IMR-90 (cell line): ENCODE results near the gene ZNF341. TPM values are rescaled to one million over a fixed set of nuclear protein-coding genes. Genes with fewer than 3 reads are reported as not detected.

Source experiments
- ATAC-seq: fragments of 200-7000 bp; cut with Tn5 transposase; 2 replicates; pipeline ENCODE4 v1.9.1; 2020; ENCODE audit warnings: low read depth, mild to moderate bottlenecking, moderate library complexity
- BruUV-seq: library from RNA; stranded (reverse); fragments of 400-500 nt; replicated peaks from 2 replicates; lab custom pipeline; 2021; lab: Mats Ljungman, UMichigan
- CTCF ChIA-PET: fragments of 300-600 bp; formaldehyde crosslinking; extraction: SDS; loops from one replicate; lab custom pipeline; 2021; ENCODE audit warnings: antibody characterized with exemption; lab: Yijun Ruan, JAX
- POLR2A ChIA-PET: fragments of 300-600 bp; sonication (Branson Sonifier 250); formaldehyde crosslinking; loops from one replicate; lab custom pipeline; 2022; ENCODE audit warnings: antibody characterized with exemption; ENCODE audit not compliant: unreplicated experiment; lab: Charles Lee
- DNase-seq: peaks from one replicate; pipeline ENCODE4 v3.0.0; 2013
- H2AFZ ChIP-seq: replicated peaks from 2 replicates; pipeline ENCODE3; 2013; ENCODE audit warnings: low read length, mild to moderate bottlenecking; ENCODE audit not compliant: poor library complexity
- H2AK5ac ChIP-seq: 2 replicates; pipeline ENCODE4 v1.6.1; 2013; ENCODE audit warnings: low read depth, low read length, inconsistent platforms
- H2AK9ac ChIP-seq: replicated peaks from 2 replicates; pipeline ENCODE3; 2013; ENCODE audit warnings: mild to moderate bottlenecking, low read depth, low read length, moderate library complexity; ENCODE audit not compliant: poor library complexity
- H2BK120ac ChIP-seq: 2 replicates; pipeline ENCODE4 v1.6.1; 2013; ENCODE audit warnings: low read depth, low read length, inconsistent platforms
- H2BK15ac ChIP-seq: 3 replicates; pipeline ENCODE4 v1.6.1; 2013; ENCODE audit warnings: low read depth, low read length, inconsistent platforms
- H2BK20ac ChIP-seq: 2 replicates; pipeline ENCODE4 v1.6.1; 2013; ENCODE audit warnings: low read depth, mild to moderate bottlenecking, inconsistent platforms, low read length, moderate library complexity
- H2BK5ac ChIP-seq: 2 replicates; pipeline ENCODE4 v1.6.1; 2013; ENCODE audit warnings: mild to moderate bottlenecking, low read depth, low read length, inconsistent platforms; ENCODE audit not compliant: poor library complexity, severe bottlenecking
- H3K14ac ChIP-seq: replicated peaks from 2 replicates; pipeline ENCODE4 v1.6.1; 2013; ENCODE audit warnings: low read depth, low read length, inconsistent platforms
- H3K18ac ChIP-seq: 2 replicates; pipeline ENCODE4 v1.6.1; 2013; ENCODE audit warnings: low read depth, low read length, control low read depth
- H3K23ac ChIP-seq: 2 replicates; pipeline ENCODE4 v1.6.1; 2013; ENCODE audit warnings: low read depth, low read length, inconsistent platforms
- H3K27ac ChIP-seq: 2 replicates; pipeline ENCODE4 v1.5.1; 2013; ENCODE audit warnings: mild to moderate bottlenecking, control low read depth, low read length; ENCODE audit not compliant: insufficient read depth
- H3K27me3 ChIP-seq: 2 replicates; pipeline ENCODE4 v1.6.1; 2013; ENCODE audit warnings: low read length; ENCODE audit not compliant: control insufficient read depth, insufficient read depth
- H3K36me3 ChIP-seq: 2 replicates; pipeline ENCODE4 v1.6.1; 2013; ENCODE audit warnings: low read length, mixed read lengths; ENCODE audit not compliant: control insufficient read depth, insufficient read depth
- H3K4ac ChIP-seq: 2 replicates; pipeline ENCODE4 v1.6.1; 2013; ENCODE audit warnings: low read depth, low read length, inconsistent platforms
- H3K4me1 ChIP-seq: 2 replicates; pipeline ENCODE4 v1.6.1; 2013; ENCODE audit warnings: low read length, mixed read lengths; ENCODE audit not compliant: control insufficient read depth, insufficient read depth
- H3K4me2 ChIP-seq: 2 replicates; pipeline ENCODE4 v1.6.1; 2013; ENCODE audit warnings: low read depth, mild to moderate bottlenecking, control low read depth, low read length, moderate library complexity
- H3K4me3 ChIP-seq: 2 replicates; pipeline ENCODE4 v1.5.1; 2013; ENCODE audit warnings: low read depth, mild to moderate bottlenecking, control low read depth, low read length, moderate library complexity; ENCODE audit not compliant: insufficient read depth
- H3K56ac ChIP-seq: 2 replicates; pipeline ENCODE4 v1.6.1; 2013; ENCODE audit warnings: low read length, inconsistent platforms; ENCODE audit not compliant: insufficient read depth; ENCODE audit errors: extremely low read depth
- H3K79me1 ChIP-seq, 2 experiments: 2 replicates each; pipeline ENCODE4 v1.6.1; 2013; ENCODE audit warnings: low read length in 2 of 2, inconsistent platforms in 1 of 2, low read depth in 1 of 2
- H3K9ac ChIP-seq: 2 replicates; pipeline ENCODE4 v1.6.1; 2013; ENCODE audit warnings: low read depth, low read length, control low read depth
- H3K9me1 ChIP-seq: 2 replicates; pipeline ENCODE4 v1.6.1; 2013; ENCODE audit warnings: low read length, inconsistent platforms; ENCODE audit not compliant: insufficient read depth
- H3K9me3 ChIP-seq: 2 replicates; pipeline ENCODE4 v1.6.1; 2013; ENCODE audit warnings: low read length; ENCODE audit not compliant: control insufficient read depth, insufficient read depth
- H4K20me1 ChIP-seq: 2 replicates; pipeline ENCODE4 v1.6.1; 2013; ENCODE audit warnings: low read length, inconsistent platforms; ENCODE audit not compliant: insufficient read depth
- H4K5ac ChIP-seq: 2 replicates; pipeline ENCODE4 v1.6.1; 2013; ENCODE audit warnings: mild to moderate bottlenecking, low read depth, low read length, control low read depth
- H4K8ac ChIP-seq, 2 experiments: 2 replicates each; pipeline ENCODE4 v1.6.1; 2013; ENCODE audit warnings: low read depth in 2 of 2, low read length in 2 of 2, control low read depth in 1 of 2, inconsistent platforms in 1 of 2
- H4K91ac ChIP-seq: 2 replicates; pipeline ENCODE4 v1.6.1; 2013; ENCODE audit warnings: low read depth, low read length, inconsistent platforms; ENCODE audit not compliant: insufficient read depth
- BHLHE40 ChIP-seq: fragments of 150-350 bp; IDR thresholded peaks from 2 replicates; pipeline ENCODE4 v1.6.1; 2016; ENCODE audit warnings: mild to moderate bottlenecking, low read depth, low read length
- CEBPB ChIP-seq: IDR thresholded peaks from 2 replicates; pipeline ENCODE4 v1.6.1; 2012; ENCODE audit warnings: low read depth, low read length, improper control_type of control experiment
- CHD1 ChIP-seq: IDR thresholded peaks from 2 replicates; pipeline ENCODE4 v1.6.1; 2012; ENCODE audit warnings: low read depth, low read length, improper control_type of control experiment
- FOS ChIP-seq: fragments of 150-350 bp; IDR thresholded peaks from 2 replicates; pipeline ENCODE4 v1.6.1; 2016; ENCODE audit warnings: low read depth, low read length
- MAFK ChIP-seq: IDR thresholded peaks from 2 replicates; pipeline ENCODE4 v1.6.1; 2012; ENCODE audit warnings: low read depth, low read length, improper control_type of control experiment
- MAZ ChIP-seq: IDR thresholded peaks from 2 replicates; pipeline ENCODE4 v1.6.1; 2012; ENCODE audit warnings: low read depth, mild to moderate bottlenecking, low read length, improper control_type of control experiment, moderate library complexity, borderline replicate concordance
- NFE2L2 ChIP-seq: fragments of 150-350 bp; IDR thresholded peaks from 2 replicates; pipeline ENCODE4 v1.6.1; 2016; ENCODE audit warnings: low read depth, mild to moderate bottlenecking, low read length
- POLR2A ChIP-seq: IDR thresholded peaks from 2 replicates; pipeline ENCODE4 v1.6.1; 2012; ENCODE audit warnings: mild to moderate bottlenecking, low read depth, low read length
- RAD21 ChIP-seq: IDR thresholded peaks from 2 replicates; pipeline ENCODE4 v1.6.1; 2012; ENCODE audit warnings: low read length, improper control_type of control experiment
- RCOR1 ChIP-seq: IDR thresholded peaks from 2 replicates; pipeline ENCODE4 v1.6.1; 2012; ENCODE audit warnings: mild to moderate bottlenecking, low read length, improper control_type of control experiment; ENCODE audit not compliant: insufficient replicate concordance
- RFX5 ChIP-seq: IDR thresholded peaks from 2 replicates; pipeline ENCODE4 v1.8.0; 2012; ENCODE audit warnings: low read depth, mild to moderate bottlenecking, low read length, moderate library complexity
- SMC3 ChIP-seq: fragments of 150-350 bp; IDR thresholded peaks from 2 replicates; pipeline ENCODE4 v1.6.1; 2016; ENCODE audit warnings: low read depth, mild to moderate bottlenecking, antibody characterized with exemption, low read length, moderate library complexity
- WGBS, 2 experiments: methylation state at CpG; one replicate each; pipeline versions ENCODE4 v1.1.5 to v1.1.7; 2013; ENCODE audit warnings: missing lambda C conversion rate in 2 of 2; ENCODE audit not compliant: insufficient read length in 1 of 2; ENCODE audit errors: extremely low coverage in 2 of 2; 5-methylcytosine and 5-hydroxymethylcytosine counted together
- dilution Hi-C: fragments of 300-500 bp; cut with HindIII; formaldehyde crosslinking; loops from one replicate; pipeline ENCODE4 v1.14.3; 2018; ENCODE audit warnings: low sequenced_read_pairs; ENCODE audit not compliant: unreplicated experiment
- in situ Hi-C: fragments of 300-500 bp; cut with MboI; formaldehyde crosslinking; loops from 3 replicates; pipeline ENCODE4 v1.14.3; 2019; ENCODE audit warnings: low sequenced_read_pairs, inconsistent platforms, mixed read lengths
- intact Hi-C: fragments of 100-400 bp; cut with micrococcal nuclease; formaldehyde crosslinking; loops from 2 replicates; pipeline ENCODE4 v1.10.0; 2022
- polyA plus RNA-seq, 3 experiments: library from polyadenylated mRNA; depleted of rRNA; stranded (reverse); fragments of >200 nt; gene quantifications; 2 replicates each; pipeline ENCODE4 v1.2.3, GENCODE V29; 2012; ENCODE audit warnings: low replicate concordance in 1 of 3
- total RNA-seq: library from RNA; depleted of rRNA; stranded (reverse); fragments of >200 nt; gene quantifications from 2 replicates; pipeline ENCODE4 v1.2.3, GENCODE V29; 2012
- TF ChIP-seq, protein P1 (sequence below): fragments of 150-350 bp; IDR thresholded peaks from 2 replicates; pipeline ENCODE4 v1.6.1; 2016; ENCODE audit warnings: low read depth, mild to moderate bottlenecking, low read length, moderate library complexity, borderline replicate concordance
- TF ChIP-seq, protein P2 (sequence below): conservative IDR thresholded peaks from 2 replicates; pipeline ENCODE4 v1.5.1; 2012; ENCODE audit warnings: mild to moderate bottlenecking, low read depth, low read length, improper control_type of control experiment
- TF ChIP-seq, protein P3 (sequence below): fragments of 150-350 bp; IDR thresholded peaks from 2 replicates; pipeline ENCODE4 v1.6.1; 2017; ENCODE audit warnings: mild to moderate bottlenecking, antibody characterized with exemption, low read length, low read depth

The ZNF341 gene
- total and polyA plus RNA-seq, 2 of the 4 experiments (the other 2 are of a cell fraction) = 1.1 to 3.4 TPM

DNA sequence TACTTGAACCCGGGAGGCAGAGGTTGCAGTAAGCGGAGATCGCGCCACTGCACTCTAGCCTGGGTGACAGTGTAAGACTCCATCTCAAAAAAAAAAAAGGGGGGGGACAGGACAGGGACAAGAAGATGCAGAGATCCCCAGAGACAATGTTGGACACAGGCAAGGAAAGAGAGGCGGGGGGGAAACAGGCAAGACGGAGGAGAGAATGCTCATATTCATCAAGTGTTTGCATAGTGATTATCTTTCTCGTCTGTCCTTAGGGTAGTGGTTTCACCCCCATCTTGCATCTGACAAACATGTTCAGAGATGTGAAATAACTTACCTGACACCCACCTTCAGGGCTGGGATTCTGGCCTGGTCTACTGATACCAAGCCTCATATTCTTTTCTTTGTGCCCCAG is 108.4 kb downstream of the ZNF341 start:
- Histone ChIP-seq H3K14ac (no peak overlapping the region), H3K9me1 (peaks cover 42% of the 10 kb centered on the region), H2BK20ac (no peak overlapping the region), H2BK120ac (no peak overlapping the region), H3K4me1 (peaks cover 12% of the 10 kb centered on the region), H3K56ac (no peak overlapping the region), H3K27ac (no peak overlapping the region), H3K36me3 (no peaks in the 10 kb centered on the region), H3K4me2 (no peak overlapping the region), H4K91ac (no peak overlapping the region), H3K4ac (no peak overlapping the region), H3K23ac (no peak overlapping the region), H4K20me1 (peaks cover 97% of the 10 kb centered on the region), H3K9me3 (no peaks in the 10 kb centered on the region), H2AK9ac (no peak overlapping the region), H2BK15ac (no peak overlapping the region), H4K8ac (no peak overlapping the region), H3K79me1 (peaks cover 61 to 93% of the 10 kb centered on the region in 2 experiments), H2BK5ac (no peak overlapping the region), H2AFZ (no peak overlapping the region), H3K4me3 (no peak overlapping the region), H3K9ac (no peak overlapping the region), H2AK5ac (no peak overlapping the region), H3K27me3 (no peaks in the 10 kb centered on the region), H3K18ac (no peak overlapping the region), H4K5ac (no peak overlapping the region)
- ATAC-seq (no peak), DNase-seq (no peak)
- TF ChIP-seq NFE2L2 (no peak), RFX5 (no peak), BHLHE40 (no peak), MAZ (no peak), POLR2A (no peak), CEBPB (no peak), MAFK (no peak), RCOR1 (no peak), FOS (no peak), CHD1 (no peak), SMC3 (no peak), RAD21 (no peak)
- TF ChIP-seq, protein P1, sequence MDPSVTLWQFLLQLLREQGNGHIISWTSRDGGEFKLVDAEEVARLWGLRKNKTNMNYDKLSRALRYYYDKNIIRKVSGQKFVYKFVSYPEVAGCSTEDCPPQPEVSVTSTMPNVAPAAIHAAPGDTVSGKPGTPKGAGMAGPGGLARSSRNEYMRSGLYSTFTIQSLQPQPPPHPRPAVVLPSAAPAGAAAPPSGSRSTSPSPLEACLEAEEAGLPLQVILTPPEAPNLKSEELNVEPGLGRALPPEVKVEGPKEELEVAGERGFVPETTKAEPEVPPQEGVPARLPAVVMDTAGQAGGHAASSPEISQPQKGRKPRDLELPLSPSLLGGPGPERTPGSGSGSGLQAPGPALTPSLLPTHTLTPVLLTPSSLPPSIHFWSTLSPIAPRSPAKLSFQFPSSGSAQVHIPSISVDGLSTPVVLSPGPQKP = no peak
- TF ChIP-seq, protein P2, sequence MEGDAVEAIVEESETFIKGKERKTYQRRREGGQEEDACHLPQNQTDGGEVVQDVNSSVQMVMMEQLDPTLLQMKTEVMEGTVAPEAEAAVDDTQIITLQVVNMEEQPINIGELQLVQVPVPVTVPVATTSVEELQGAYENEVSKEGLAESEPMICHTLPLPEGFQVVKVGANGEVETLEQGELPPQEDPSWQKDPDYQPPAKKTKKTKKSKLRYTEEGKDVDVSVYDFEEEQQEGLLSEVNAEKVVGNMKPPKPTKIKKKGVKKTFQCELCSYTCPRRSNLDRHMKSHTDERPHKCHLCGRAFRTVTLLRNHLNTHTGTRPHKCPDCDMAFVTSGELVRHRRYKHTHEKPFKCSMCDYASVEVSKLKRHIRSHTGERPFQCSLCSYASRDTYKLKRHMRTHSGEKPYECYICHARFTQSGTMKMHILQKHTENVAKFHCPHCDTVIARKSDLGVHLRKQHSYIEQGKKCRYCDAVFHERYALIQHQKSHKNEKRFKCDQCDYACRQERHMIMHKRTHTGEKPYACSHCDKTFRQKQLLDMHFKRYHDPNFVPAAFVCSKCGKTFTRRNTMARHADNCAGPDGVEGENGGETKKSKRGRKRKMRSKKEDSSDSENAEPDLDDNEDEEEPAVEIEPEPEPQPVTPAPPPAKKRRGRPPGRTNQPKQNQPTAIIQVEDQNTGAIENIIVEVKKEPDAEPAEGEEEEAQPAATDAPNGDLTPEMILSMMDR = no peak
- TF ChIP-seq, protein P3, sequence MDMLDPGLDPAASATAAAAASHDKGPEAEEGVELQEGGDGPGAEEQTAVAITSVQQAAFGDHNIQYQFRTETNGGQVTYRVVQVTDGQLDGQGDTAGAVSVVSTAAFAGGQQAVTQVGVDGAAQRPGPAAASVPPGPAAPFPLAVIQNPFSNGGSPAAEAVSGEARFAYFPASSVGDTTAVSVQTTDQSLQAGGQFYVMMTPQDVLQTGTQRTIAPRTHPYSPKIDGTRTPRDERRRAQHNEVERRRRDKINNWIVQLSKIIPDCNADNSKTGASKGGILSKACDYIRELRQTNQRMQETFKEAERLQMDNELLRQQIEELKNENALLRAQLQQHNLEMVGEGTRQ = no peak
- no TSS peak for BruUV-seq
- ChIA-PET CTCF (interaction anchor here (0.6 kb wide), 1 partner anchor 1614 kb away, joined by 3 read pairs; no protein-coding TSS in a partner anchor), POLR2A (no interaction called here)
- dilution Hi-C loops (no loop called here), in situ Hi-C loops (no loop called here), intact Hi-C loops (no loop called here)
- WGBS, 2 experiments = no CpG with 5 or more reads among the region's 7 CpGs
